Fibroblast of pulmonary artery (primary cell): Measurements from ENCODE around the gene C5orf15.
"Not testable (repeated sequence)": the region's sequence is repeated elsewhere in the genome, so short reads cannot be mapped to it uniquely, and the experiment has no call there.

ENCODE experiments used
- DNase-seq: peaks from one replicate; pipeline ENCODE4 v3.0.0-alpha.2; 2010; ENCODE audit warnings: low read depth
- H3K4me3 ChIP-seq: replicated peaks from 2 replicates; pipeline ENCODE4 v1.5.1; 2011; ENCODE audit warnings: low read depth, mild to moderate bottlenecking, control low read depth, low read length, moderate library complexity
- CTCF ChIP-seq: IDR thresholded peaks from 2 replicates; pipeline ENCODE4 v1.5.1; 2011; ENCODE audit warnings: mild to moderate bottlenecking, control low read depth, low read length, inconsistent platforms; ENCODE audit errors: missing control alignments

C5orf15 gene

GRCh38 chr5:133943475-133943817 lies 25.0 kb downstream of the C5orf15 start:
- no peak for DNase-seq
- no peak overlapping the region for H3K4me3 ChIP-seq
- no peak for TF ChIP-seq CTCF

GRCh38 chr5:133942614-133943474 lies 25.6 kb downstream of the C5orf15 start:
- DNase-seq, result no peak
- no peak for TF ChIP-seq CTCF

GRCh38 chr5:133941456-133942196 lies 26.8 kb downstream of the C5orf15 start:
- no peak overlapping the region for H3K4me3 ChIP-seq
- no peak for TF ChIP-seq CTCF
- no peak for DNase-seq

More at GRCh38 chr5:133942614-133943474, 25.6 kb downstream of the C5orf15 start:
- H3K4me3 ChIP-seq, result no peak overlapping the region

GRCh38 chr5:133939668-133940067 lies 28.8 kb downstream of the C5orf15 start:
- no peak for TF ChIP-seq CTCF
- no peak for DNase-seq
- no peak overlapping the region for H3K4me3 ChIP-seq

- no peak overlapping the region for H3K4me3 ChIP-seq
- no peak for DNase-seq
- no peak for TF ChIP-seq CTCF
Measured at GRCh38 chr5:133938929-133939328, 29.5 kb downstream of the C5orf15 start.

GRCh38 chr5:133938039-133938821 lies 30.2 kb downstream of the C5orf15 start:
- H3K4me3 ChIP-seq, result no peak overlapping the region
- peak; percentile 27 for DNase-seq
- no peak for TF ChIP-seq CTCF

GRCh38 chr5:133937628-133938027 lies 30.8 kb downstream of the C5orf15 start:
- not testable (repeated sequence) for H3K4me3 ChIP-seq, DNase-seq
